Thoracic aorta (tissue), 2 donors: ENCODE results near the gene MUC20. TPM values are rescaled to one million over a fixed set of nuclear protein-coding genes. Genes with fewer than 3 reads are reported as not detected.
"Not testable (repeated sequence)": the region's sequence is repeated elsewhere in the genome, so short reads cannot be mapped to it uniquely, and the experiment has no call there.

Experiments used
- ATAC-seq: fragments of 150-250 bp; one replicate; pipeline ENCODE4 v1.8.0; 2017; ENCODE audit warnings: low read depth; ENCODE audit not compliant: insufficient number of reproducible peaks, low FRiP score
- DNase-seq: peaks from one replicate; pipeline ENCODE4 v3.0.0-alpha.2; 2020; ENCODE audit warnings: low spot score
- H3K27ac ChIP-seq, 2 donors: fragments of 200-600 bp; sonication (generic); 1 replicate in 1 of 2; 2 replicates in 1 of 2; pipeline ENCODE4 v1.5.1; 2016; ENCODE audit warnings: mild to moderate bottlenecking in 2 of 2, moderate library complexity in 2 of 2
- H3K27me3 ChIP-seq: fragments of 200-600 bp; sonication (generic); replicated peaks from 2 replicates; pipeline ENCODE4 v1.6.0; 2016; ENCODE audit warnings: mild to moderate bottlenecking; ENCODE audit not compliant: insufficient read depth
- H3K36me3 ChIP-seq: fragments of 200-600 bp; sonication (generic); one replicate; pipeline ENCODE4 v1.5.1; 2016
- H3K4me1 ChIP-seq, 2 donors: fragments of 200-600 bp; sonication (generic); 1 replicate in 1 of 2; 2 replicates in 1 of 2; pipeline versions ENCODE4 v1.5.1 to v1.6.0; 2016; ENCODE audit warnings: low read depth in 2 of 2, mild to moderate bottlenecking in 1 of 2; ENCODE audit not compliant: control insufficient read depth in 1 of 2
- H3K4me3 ChIP-seq: fragments of 200-600 bp; sonication (generic); 2 replicates; pipeline ENCODE4 v1.5.1; 2016; ENCODE audit warnings: mild to moderate bottlenecking
- H3K9me3 ChIP-seq: fragments of 200-600 bp; sonication (generic); 2 replicates; pipeline ENCODE4 v1.5.1; 2016
- total RNA-seq, 2 donors: library from RNA; depleted of rRNA; stranded (reverse); fragments of >200 nt; gene quantifications; one replicate each; pipeline versions ENCODE4 v1.1.0 to v1.2.3, GENCODE V29; 2016

Gene MUC20
- 1 to 10 TPM; 3.4 to 6.8 TPM for total RNA-seq

- ATAC-seq, H3K27me3 ChIP-seq, H3K4me3 ChIP-seq, H3K36me3 ChIP-seq, H3K27ac ChIP-seq, H3K4me1 ChIP-seq, H3K9me3 ChIP-seq, DNase-seq: not testable (repeated sequence)
Observed at GRCh38 chr3:195720831-195721506, at the start of gene MUC20. Gene MUC20 (plus strand): TSS chr3:195720978. CDS start chr3:195721008, 30 bp downstream.

- not testable (repeated sequence) for DNase-seq, H3K27me3 ChIP-seq, H3K27ac ChIP-seq, H3K4me3 ChIP-seq, H3K9me3 ChIP-seq, ATAC-seq, H3K4me1 ChIP-seq
- H3K36me3 ChIP-seq, result peaks cover 46% of the 10 kb centered on the region
Observed at GRCh38 chr3:195671283-195671682, 49.5 kb upstream of the MUC20 start.

GRCh38 chr3:195673711-195674110 lies 47.1 kb upstream of the MUC20 start:
- not testable (repeated sequence) for H3K4me3 ChIP-seq, ATAC-seq, H3K27me3 ChIP-seq, DNase-seq, H3K9me3 ChIP-seq, H3K4me1 ChIP-seq, H3K27ac ChIP-seq
- peaks cover 46% of the 10 kb centered on the region for H3K36me3 ChIP-seq

- H3K36me3 ChIP-seq, result peaks cover 37% of the 10 kb centered on the region
Observed at GRCh38 chr3:195678391-195679015, 42.3 kb upstream of the MUC20 start.

GRCh38 chr3:195680690-195681089 lies 40.1 kb upstream of the MUC20 start:
- not testable (repeated sequence) for H3K9me3 ChIP-seq, H3K4me1 ChIP-seq, DNase-seq, H3K27me3 ChIP-seq, H3K27ac ChIP-seq, ATAC-seq, H3K4me3 ChIP-seq
- H3K36me3 ChIP-seq, result peaks cover 36% of the 10 kb centered on the region

More at GRCh38 chr3:195678391-195679015, 42.3 kb upstream of the MUC20 start:
- not testable (repeated sequence) for H3K4me1 ChIP-seq, ATAC-seq, H3K9me3 ChIP-seq, H3K27ac ChIP-seq, H3K27me3 ChIP-seq, DNase-seq, H3K4me3 ChIP-seq

- H3K4me3 ChIP-seq, H3K27me3 ChIP-seq, H3K9me3 ChIP-seq, H3K27ac ChIP-seq, DNase-seq, H3K4me1 ChIP-seq, ATAC-seq: not testable (repeated sequence)
- H3K36me3 ChIP-seq, result peaks cover 38% of the 10 kb centered on the region
Observed at GRCh38 chr3:195681458-195682103, 39.2 kb upstream of the MUC20 start.

- H3K27ac ChIP-seq, H3K4me3 ChIP-seq, ATAC-seq, H3K9me3 ChIP-seq, H3K4me1 ChIP-seq, DNase-seq, H3K27me3 ChIP-seq: not testable (repeated sequence)
- peaks cover 38% of the 10 kb centered on the region for H3K36me3 ChIP-seq
Observed at GRCh38 chr3:195682104-195682742, 38.6 kb upstream of the MUC20 start.

GRCh38 chr3:195683722-195684526 lies 36.9 kb upstream of the MUC20 start:
- H3K4me3 ChIP-seq, H3K27me3 ChIP-seq, H3K27ac ChIP-seq, ATAC-seq, H3K4me1 ChIP-seq, H3K9me3 ChIP-seq, DNase-seq: not testable (repeated sequence)
- H3K36me3 ChIP-seq, result peaks cover 40% of the 10 kb centered on the region

GRCh38 chr3:195684527-195685257 lies 36.1 kb upstream of the MUC20 start:
- ATAC-seq, H3K4me3 ChIP-seq, H3K27ac ChIP-seq, DNase-seq, H3K9me3 ChIP-seq, H3K27me3 ChIP-seq, H3K4me1 ChIP-seq: not testable (repeated sequence)
- peaks cover 47% of the 10 kb centered on the region for H3K36me3 ChIP-seq

GRCh38 chr3:195686537-195687208 lies 34.1 kb upstream of the MUC20 start:
- H3K4me3 ChIP-seq, H3K27ac ChIP-seq, H3K27me3 ChIP-seq, ATAC-seq, H3K4me1 ChIP-seq, H3K9me3 ChIP-seq, DNase-seq: not testable (repeated sequence)
- peaks cover 54% of the 10 kb centered on the region for H3K36me3 ChIP-seq
